Transverse colon (tissue), 4 donors: ENCODE measurements around the gene CSHL1. TPM values are rescaled to one million over a fixed set of nuclear protein-coding genes. Genes with fewer than 3 reads are reported as not detected.
A peak's percentile ranks its signal among the peaks of the same experiment; 100 is the strongest.
"Not testable (repeated sequence)": the region's sequence is repeated elsewhere in the genome, so short reads cannot be mapped to it uniquely, and the experiment has no call there.

ENCODE experiments used
- DNase-seq: peaks from one replicate; pipeline ENCODE4 v3.0.0-alpha.2; 2019
- H3K27ac ChIP-seq, 4 donors: fragments of 200-600 bp; sonication (generic); 2 replicates each; pipeline ENCODE4 v1.5.1; 2016 to 2018; ENCODE audit warnings: inconsistent platforms in 4 of 4
- H3K27me3 ChIP-seq: fragments of 200-600 bp; sonication (generic); 2 replicates; pipeline ENCODE4 v1.5.1; 2017; ENCODE audit warnings: inconsistent platforms
- H3K36me3 ChIP-seq, 4 donors: fragments of 200-600 bp; sonication (generic); 2 replicates each; pipeline ENCODE4 v1.5.1; 2017 to 2019; ENCODE audit warnings: inconsistent platforms in 4 of 4
- H3K4me1 ChIP-seq, 4 donors: fragments of 200-600 bp; sonication (generic); 2 replicates each; pipeline ENCODE4 v1.5.1; 2017 to 2020; ENCODE audit warnings: inconsistent platforms in 4 of 4
- H3K4me3 ChIP-seq, 4 donors: fragments of 200-600 bp; sonication (generic); 1 replicate in 1 of 4; 2 replicates in 3 of 4; pipeline versions ENCODE4 v1.5.1 to v1.6.1; 2017 to 2019; ENCODE audit warnings: inconsistent platforms in 4 of 4
- H3K9me3 ChIP-seq, 2 donors: fragments of 200-600 bp; sonication (generic); 2 replicates each; pipeline ENCODE4 v1.5.1; 2017 to 2019; ENCODE audit warnings: inconsistent platforms in 2 of 2
- CTCF ChIP-seq, 5 experiments: fragments of 200-600 bp in 3 of 5; fragments of 450-650 bp in 2 of 5; sonication (generic) in 3 of 5; IDR thresholded peaks; 1 replicate in 2 of 5; 2 replicates in 3 of 5; pipeline ENCODE4 v1.5.1; 2016 to 2017; ENCODE audit warnings: antibody characterized with exemption in 5 of 5, inconsistent platforms in 3 of 5, mild to moderate bottlenecking in 2 of 5, moderate library complexity in 1 of 5
- EP300 ChIP-seq: sonication (generic); formaldehyde crosslinking; IDR thresholded peaks from one replicate; pipeline ENCODE4 v1.6.1; 2017; ENCODE audit warnings: antibody characterized with exemption, low read depth
- POLR2A ChIP-seq: fragments of 450-650 bp; IDR thresholded peaks from one replicate; pipeline ENCODE4 v1.6.1; 2016; ENCODE audit warnings: antibody characterized with exemption, mild to moderate bottlenecking, moderate library complexity
- POLR2AphosphoS5 ChIP-seq, 3 donors: sonication (generic); formaldehyde crosslinking; IDR thresholded peaks; one replicate each; pipeline ENCODE4 v1.6.1; 2016; ENCODE audit warnings: antibody characterized with exemption in 3 of 3
- WGBS, 2 donors: methylation state at CpG; one replicate each; pipeline ENCODE4 v1.1.5; 2018; ENCODE audit warnings: low coverage in 1 of 2; 5-methylcytosine and 5-hydroxymethylcytosine counted together
- in situ Hi-C, 4 donors: fragments of 200-750 bp; cut with MboI; loops; one replicate each; pipeline versions ENCODE4 v1.15.0 to v1.15.1; 2017; ENCODE audit warnings: low sequenced_read_pairs in 3 of 4, low pct_ligation_motif_present in 1 of 4, low pct_unique_long_range_greater_than_20kb in 1 of 4
- intact Hi-C: fragments of 100-400 bp; cut with DNase I; formaldehyde crosslinking; loops from one replicate; pipeline ENCODE4 v1.15.1; 2023; ENCODE audit warnings: low total_unique reads
- total RNA-seq, 4 donors: library from RNA; depleted of rRNA; stranded (reverse); fragments of >200 nt; gene quantifications; one replicate each; pipeline ENCODE4 v1.1.0, GENCODE V29; 2016

The CSHL1 gene
- total RNA-seq, 4 donors from 2014 or later: not detected

- in situ Hi-C loops (loop anchor here in 3 of 4 donors (10.0 to 25.0 kb wide), 5 partner anchors 96 to 371 kb away; partner anchors contain the start of genes ERN1 (in 3 of the 3) and ICAM2 (in 2 of the 3)), intact Hi-C loops (loop anchor here (10.0 kb wide), 1 partner anchor 368 kb away; no protein-coding TSS in a partner anchor)
- Histone ChIP-seq H3K36me3 (no peaks in the 10 kb centered on the region), H3K9me3 (no peaks in the 10 kb centered on the region), H3K4me1 (no peaks in the 10 kb centered on the region), H3K4me3 (no peak overlapping the region), H3K27me3 (no peaks in the 10 kb centered on the region), H3K27ac (no peak overlapping the region)
- 77 to 86% methylated on average over 7 to 12 of the region's 12 CpGs for WGBS, 2 donors
- no peak for DNase-seq
- TF ChIP-seq POLR2A: no peak
- no peak for TF ChIP-seq EP300
- TF ChIP-seq POLR2AphosphoS5 (IDR thresholded peaks at IDR 0.05): no peak
- no peak for TF ChIP-seq CTCF (IDR thresholded peaks at IDR 0.05)
Observed at GRCh38 chr17:63916566-63917185, 5.6 kb upstream of the CSHL1 start.

GRCh38 chr17:63915753-63916152, 4.7 kb upstream of the CSHL1 start:
- not testable (repeated sequence) for H3K9me3 ChIP-seq, H3K27ac ChIP-seq, H3K4me3 ChIP-seq, DNase-seq, H3K4me1 ChIP-seq, H3K27me3 ChIP-seq, H3K36me3 ChIP-seq
- WGBS, 2 donors: 60% methylated on average over 3 to 10 of the region's 10 CpGs
- in situ Hi-C loops: loop anchor here in 3 of 4 donors (10.0 to 25.0 kb wide), 5 partner anchors 97 to 372 kb away; partner anchors contain the start of genes ERN1 (in 3 of the 3) and ICAM2 (in 2 of the 3)
- intact Hi-C loops: loop anchor here (10.0 kb wide), 1 partner anchor 369 kb away; no protein-coding TSS in a partner anchor

- intact Hi-C loops: loop anchor here (10.0 kb wide), 1 partner anchor 370 kb away; no protein-coding TSS in a partner anchor
- Histone ChIP-seq H3K27ac (no peak overlapping the region), H3K27me3 (peaks cover 7% of the 10 kb centered on the region), H3K4me1 (no peaks in the 10 kb centered on the region), H3K9me3 (no peaks in the 10 kb centered on the region), H3K36me3 (no peaks in the 10 kb centered on the region), H3K4me3 (no peak overlapping the region)
- DNase-seq: no peak
- TF ChIP-seq EP300 (no peak), POLR2A (no peak), POLR2AphosphoS5 (IDR thresholded peaks at IDR 0.05) (no peak)
- 96% methylated on average over 7 of the region's 7 CpGs; no CpG with 5 or more reads in 1 of the 2 donors for WGBS, 2 donors
- in situ Hi-C loops: loop anchor here in 3 of 4 donors (10.0 to 25.0 kb wide), 5 partner anchors 98 to 373 kb away; partner anchors contain the start of genes ERN1 (in 3 of the 3) and ICAM2 (in 2 of the 3)
Observed at GRCh38 chr17:63914471-63914870, 3.4 kb upstream of the CSHL1 start.

- in situ Hi-C loops (loop anchor here in 3 of 4 donors (10.0 to 25.0 kb wide), 5 partner anchors 101 to 376 kb away; partner anchors contain the start of genes ERN1 (in 3 of the 3) and ICAM2 (in 2 of the 3)), intact Hi-C loops (loop anchor here (10.0 kb wide), 1 partner anchor 373 kb away; no protein-coding TSS in a partner anchor)
- Histone ChIP-seq H3K27me3 (peaks cover 7% of the 10 kb centered on the region), H3K27ac (no peak overlapping the region), H3K36me3 (no peaks in the 10 kb centered on the region), H3K4me1 (no peaks in the 10 kb centered on the region), H3K4me3 (no peak overlapping the region), H3K9me3 (no peaks in the 10 kb centered on the region)
- peak; percentile 44 for DNase-seq
- TF ChIP-seq CTCF (IDR thresholded peaks at IDR 0.05): peak; percentile 43 to 92 (median 88)
- TF ChIP-seq POLR2AphosphoS5 (IDR thresholded peaks at IDR 0.05): no peak
- WGBS, 2 donors: 37% methylated on average over 8 of the region's 8 CpGs; no CpG with 5 or more reads in 1 of the 2 donors
Observed at GRCh38 chr17:63911657-63912100, 621 bp upstream of the CSHL1 start.

GRCh38 chr17:63910096-63910495, 962 bp downstream of the CSHL1 start:
- H3K27ac ChIP-seq: no peak overlapping the region
- 89% methylated on average over 8 of the region's 14 CpGs; no CpG with 5 or more reads in 1 of the 2 donors for WGBS, 2 donors
- no peak for DNase-seq
- no peak for TF ChIP-seq EP300
- no peak for TF ChIP-seq POLR2A
- TF ChIP-seq POLR2AphosphoS5 (IDR thresholded peaks at IDR 0.05): no peak
- TF ChIP-seq CTCF (IDR thresholded peaks at IDR 0.05): no peak
- H3K4me3 ChIP-seq: no peak overlapping the region
- no peaks in the 10 kb centered on the region for H3K36me3 ChIP-seq
- H3K4me1 ChIP-seq: no peaks in the 10 kb centered on the region
- H3K9me3 ChIP-seq: no peaks in the 10 kb centered on the region
- in situ Hi-C loops (loop anchor here in 3 of 4 donors (10.0 to 25.0 kb wide), 5 partner anchors 102 to 377 kb away; partner anchors contain the start of genes ERN1 (in 3 of the 3) and ICAM2 (in 2 of the 3)), intact Hi-C loops (loop anchor here (10.0 kb wide), 1 partner anchor 375 kb away; no protein-coding TSS in a partner anchor)
- peaks cover 7% of the 10 kb centered on the region for H3K27me3 ChIP-seq

- H3K9me3 ChIP-seq, DNase-seq, intact Hi-C loops, H3K4me3 ChIP-seq, H3K27ac ChIP-seq, H3K36me3 ChIP-seq, H3K27me3 ChIP-seq, H3K4me1 ChIP-seq: not testable (repeated sequence)
- 81% methylated on average over 10 of the region's 10 CpGs; no CpG with 5 or more reads in 1 of the 2 donors for WGBS, 2 donors
- in situ Hi-C loops: loop anchor here in 3 of 4 donors (25.0 kb wide), 3 partner anchors 103 to 378 kb away; partner anchors contain the start of genes ERN1 (in 1 of the 3) and ICAM2 (in 1 of the 3)
Observed at GRCh38 chr17:63909586-63909985, 1.5 kb downstream of the CSHL1 start.
